Ovary (tissue), 3 donors: ENCODE data around the gene POLR3GL.
"Not testable (repeated sequence)": the region's sequence is repeated elsewhere in the genome, so short reads cannot be mapped to it uniquely, and the experiment has no call there.

Experiments used
- EP300 ChIP-seq: sonication (generic); formaldehyde crosslinking; IDR thresholded peaks from one replicate; pipeline ENCODE4 v1.6.1; 2017; ENCODE audit warnings: antibody characterized with exemption
- POLR2A ChIP-seq: fragments of 450-650 bp; IDR thresholded peaks from one replicate; pipeline ENCODE4 v1.6.1; 2017; ENCODE audit warnings: antibody characterized with exemption, mild to moderate bottlenecking, moderate library complexity
- TF ChIP-seq, protein P1 (sequence below), 3 donors: fragments of 450-650 bp in 2 of 3; fragments of 200-600 bp in 1 of 3; IDR thresholded peaks; one replicate each; pipeline versions ENCODE4 v1.5.1 to v1.8.0; 2016 to 2022; ENCODE audit warnings: antibody characterized with exemption in 3 of 3, mild to moderate bottlenecking in 1 of 3
- donor health status: DM: no; HTN: no; CAD: no.

GRCh38 chr1:146026650-146027049 lies 62.2 kb downstream of the POLR3GL start:
- TF ChIP-seq, protein P1, sequence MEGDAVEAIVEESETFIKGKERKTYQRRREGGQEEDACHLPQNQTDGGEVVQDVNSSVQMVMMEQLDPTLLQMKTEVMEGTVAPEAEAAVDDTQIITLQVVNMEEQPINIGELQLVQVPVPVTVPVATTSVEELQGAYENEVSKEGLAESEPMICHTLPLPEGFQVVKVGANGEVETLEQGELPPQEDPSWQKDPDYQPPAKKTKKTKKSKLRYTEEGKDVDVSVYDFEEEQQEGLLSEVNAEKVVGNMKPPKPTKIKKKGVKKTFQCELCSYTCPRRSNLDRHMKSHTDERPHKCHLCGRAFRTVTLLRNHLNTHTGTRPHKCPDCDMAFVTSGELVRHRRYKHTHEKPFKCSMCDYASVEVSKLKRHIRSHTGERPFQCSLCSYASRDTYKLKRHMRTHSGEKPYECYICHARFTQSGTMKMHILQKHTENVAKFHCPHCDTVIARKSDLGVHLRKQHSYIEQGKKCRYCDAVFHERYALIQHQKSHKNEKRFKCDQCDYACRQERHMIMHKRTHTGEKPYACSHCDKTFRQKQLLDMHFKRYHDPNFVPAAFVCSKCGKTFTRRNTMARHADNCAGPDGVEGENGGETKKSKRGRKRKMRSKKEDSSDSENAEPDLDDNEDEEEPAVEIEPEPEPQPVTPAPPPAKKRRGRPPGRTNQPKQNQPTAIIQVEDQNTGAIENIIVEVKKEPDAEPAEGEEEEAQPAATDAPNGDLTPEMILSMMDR (IDR thresholded peaks at IDR 0.05): not testable (repeated sequence)
- not testable (repeated sequence) for TF ChIP-seq EP300, POLR2A
